Mesodermal cell (in vitro differentiated cells): ENCODE results near the gene PRKAR1B.

Experiments
- H3K27ac ChIP-seq: 2 replicates; pipeline ENCODE4 v1.7.0; 2013; ENCODE audit warnings: mild to moderate bottlenecking, low read depth, low read length, moderate library complexity; ENCODE audit not compliant: severe bottlenecking
- H3K36me3 ChIP-seq: 2 replicates; pipeline ENCODE4 v1.7.1; 2013; ENCODE audit warnings: mild to moderate bottlenecking, low read length, moderate library complexity; ENCODE audit not compliant: control insufficient read depth, insufficient read depth
- H3K4me1 ChIP-seq: one replicate; pipeline ENCODE4 v1.7.1; 2013; ENCODE audit warnings: mild to moderate bottlenecking, low read length; ENCODE audit not compliant: insufficient read depth, control insufficient read depth, poor library complexity, severe bottlenecking
- H3K4me3 ChIP-seq: 2 replicates; pipeline ENCODE4 v1.7.0; 2013; ENCODE audit warnings: low read length, control low read depth, mild to moderate bottlenecking; ENCODE audit not compliant: insufficient read depth, poor library complexity, severe bottlenecking; ENCODE audit errors: extremely low read depth
- H3K9me3 ChIP-seq: 2 replicates; pipeline ENCODE4 v1.7.1; 2013; ENCODE audit warnings: mild to moderate bottlenecking, low read length, moderate library complexity; ENCODE audit not compliant: control insufficient read depth
- WGBS, 2 experiments: methylation state at CpG; one replicate each; pipeline ENCODE4 v1.1.5; 2013; ENCODE audit warnings: missing lambda C conversion rate in 2 of 2; ENCODE audit not compliant: insufficient coverage in 2 of 2; 5-methylcytosine and 5-hydroxymethylcytosine counted together

Gene PRKAR1B

DNA sequence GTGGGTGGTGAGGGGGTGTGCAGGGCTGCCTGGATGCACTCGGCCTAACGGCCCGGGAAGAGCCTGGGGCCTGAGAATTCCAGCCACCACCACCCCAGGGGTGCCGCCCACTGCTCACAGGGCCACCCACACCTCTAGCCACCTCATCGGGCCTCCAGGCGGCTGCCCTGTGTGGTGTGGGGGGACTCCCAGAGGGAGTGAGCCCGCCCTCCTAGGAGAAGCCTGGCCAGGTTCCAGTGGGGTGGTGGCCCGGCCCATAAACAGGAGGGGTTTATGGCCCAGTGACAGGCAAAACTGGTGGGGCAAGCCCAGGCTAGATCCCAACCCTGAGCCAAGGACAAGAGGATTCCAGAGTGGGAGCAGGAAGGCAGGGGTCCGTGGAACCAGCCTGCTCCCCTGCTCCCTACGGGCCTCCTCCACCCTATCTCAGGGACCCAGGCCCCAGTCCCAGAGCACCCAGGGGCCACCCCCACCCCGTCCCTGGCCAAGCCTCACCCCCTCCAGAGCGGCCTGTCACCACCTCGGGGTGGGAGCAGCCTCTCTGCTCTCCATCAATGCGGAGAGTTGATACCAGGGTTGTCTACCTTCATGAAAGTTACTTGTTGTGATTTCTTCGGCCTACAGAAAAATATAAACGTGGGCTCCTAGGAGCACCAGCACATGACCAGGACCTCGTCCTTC lies 187.2 kb downstream of the PRKAR1B start:
- Histone ChIP-seq H3K36me3 (no peaks in the 10 kb centered on the region), H3K4me1 (peaks cover 46% of the 10 kb centered on the region), H3K27ac (peak overlapping the region; percentile 49), H3K4me3 (no peak overlapping the region), H3K9me3 (no peaks in the 10 kb centered on the region)
- 90 to 98% methylated on average over 10 of the region's 17 CpGs for WGBS, 2 experiments

GRCh38 chr7:538764-539685 lies 188.1 kb downstream of the PRKAR1B start:
- 78 to 79% methylated on average over 28 of the region's 37 CpGs for WGBS, 2 experiments
- Histone ChIP-seq H3K4me3 (no peak overlapping the region), H3K27ac (peak overlapping the region; percentile 91), H3K36me3 (no peaks in the 10 kb centered on the region), H3K9me3 (no peaks in the 10 kb centered on the region), H3K4me1 (peaks cover 46% of the 10 kb centered on the region)

DNA sequence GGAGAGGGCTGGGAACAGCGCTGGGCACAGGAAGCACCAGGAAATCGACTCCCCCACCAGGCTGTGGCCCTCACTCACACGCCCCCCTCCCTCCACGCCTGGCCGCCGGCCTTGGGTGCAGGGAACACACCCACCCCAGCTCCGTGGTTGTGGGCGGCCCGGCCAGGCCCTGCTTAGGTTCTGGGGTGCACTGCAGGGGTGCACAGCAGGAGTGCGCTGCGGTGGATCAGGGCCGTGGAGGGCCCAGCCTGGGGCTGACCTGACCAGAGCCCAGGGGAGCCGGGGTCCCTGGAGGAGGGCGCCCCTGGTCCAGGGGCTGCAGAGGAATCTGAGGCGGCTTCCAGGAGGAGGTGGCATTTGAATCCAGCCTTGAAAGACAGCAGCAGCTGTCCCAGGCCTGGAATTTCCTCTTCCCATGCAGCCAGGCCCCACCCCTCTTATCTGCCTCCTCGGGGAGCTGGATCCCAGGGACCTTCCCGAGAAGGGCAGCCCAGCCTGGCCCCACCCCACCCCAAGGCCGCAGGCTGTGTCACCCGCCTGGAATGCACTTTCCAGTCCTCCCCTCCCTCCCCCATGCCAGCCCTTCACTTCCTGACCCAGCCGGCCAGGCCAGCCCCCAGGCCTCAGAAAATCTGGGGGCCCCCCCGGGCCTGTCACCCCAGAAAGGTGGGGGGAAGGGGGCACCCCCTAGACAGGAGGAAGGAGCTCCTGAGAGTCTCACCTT lies 189.0 kb downstream of the PRKAR1B start:
- H3K9me3 ChIP-seq: no peaks in the 10 kb centered on the region
- no peaks in the 10 kb centered on the region for H3K36me3 ChIP-seq
- no peak overlapping the region for H3K4me3 ChIP-seq
- WGBS, 2 experiments: 41 to 45% methylated on average over 15 to 17 of the region's 21 CpGs
- H3K27ac ChIP-seq: peak overlapping the region; percentile 91
- peaks cover 41% of the 10 kb centered on the region for H3K4me1 ChIP-seq

DNA sequence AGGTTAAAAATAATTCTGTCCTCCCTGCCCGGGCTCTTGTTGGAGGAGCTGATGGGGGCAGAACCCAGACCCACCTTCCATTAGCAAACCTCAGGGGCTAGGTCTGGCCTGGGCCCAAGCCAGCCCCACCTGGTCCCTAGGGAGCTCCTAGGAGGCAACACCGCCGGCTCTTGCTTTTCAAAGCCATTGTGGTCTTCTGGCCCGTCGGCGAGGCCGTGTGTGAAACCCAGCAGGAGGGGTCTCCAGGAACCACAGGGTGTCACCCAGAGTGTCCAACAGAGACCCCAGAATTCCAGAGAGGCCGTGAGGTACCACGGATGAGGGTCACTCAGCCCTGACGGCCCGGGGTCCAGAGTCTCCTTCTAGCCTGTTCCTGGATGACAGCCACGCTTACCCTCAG lies 190.8 kb downstream of the PRKAR1B start:
- H3K4me1 ChIP-seq: peaks cover 28% of the 10 kb centered on the region
- H3K9me3 ChIP-seq: no peaks in the 10 kb centered on the region
- WGBS, 2 experiments: 94% methylated on average over 11 of the region's 12 CpGs
- no peak overlapping the region for H3K4me3 ChIP-seq
- H3K36me3 ChIP-seq: no peaks in the 10 kb centered on the region
- no peak overlapping the region for H3K27ac ChIP-seq

DNA sequence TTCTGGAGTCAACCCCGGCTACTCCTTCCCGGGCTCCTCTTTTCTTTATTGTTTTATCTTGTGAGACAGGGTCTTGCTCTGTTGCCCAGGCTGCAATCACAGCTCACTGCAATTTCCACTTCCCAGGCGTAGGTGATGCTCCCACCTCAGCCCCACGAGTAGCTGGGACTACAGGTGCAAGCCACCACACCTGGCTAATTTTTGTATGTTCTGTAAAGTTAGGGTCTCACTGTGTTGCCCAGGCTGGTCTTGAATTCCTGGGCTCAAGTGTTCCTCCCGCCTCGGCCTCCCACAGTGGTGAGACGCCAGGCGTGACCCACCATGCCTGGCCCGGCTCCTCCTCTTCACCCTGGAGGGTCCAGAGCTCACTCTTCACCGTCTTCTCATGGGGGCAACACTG lies 192.1 kb downstream of the PRKAR1B start:
- no peak overlapping the region for H3K4me3 ChIP-seq
- peaks cover 27% of the 10 kb centered on the region for H3K4me1 ChIP-seq
- H3K36me3 ChIP-seq: no peaks in the 10 kb centered on the region
- 96 to 98% methylated on average over 7 to 9 of the region's 10 CpGs for WGBS, 2 experiments
- H3K9me3 ChIP-seq: no peaks in the 10 kb centered on the region
- no peak overlapping the region for H3K27ac ChIP-seq

DNA sequence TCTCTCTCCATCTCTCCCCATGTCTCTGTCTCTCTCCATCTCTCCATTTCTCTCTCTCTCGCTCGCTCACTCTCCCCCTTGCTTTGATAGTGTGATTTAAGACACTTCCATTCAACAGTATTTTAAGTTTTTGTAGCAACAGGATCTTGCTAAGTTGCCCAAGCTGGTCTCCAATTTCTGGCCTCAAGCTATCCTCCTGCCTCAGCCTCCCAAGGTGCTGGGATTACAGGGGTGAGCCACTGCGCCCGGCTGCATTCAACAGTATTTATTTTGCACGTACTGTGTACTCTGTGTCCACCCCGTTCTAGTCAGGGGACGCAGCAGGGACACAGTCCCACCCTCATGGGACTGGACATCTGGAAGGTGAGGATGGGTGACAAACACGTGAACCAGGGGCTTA lies 193.0 kb downstream of the PRKAR1B start:
- Histone ChIP-seq H3K36me3 (no peaks in the 10 kb centered on the region), H3K4me3 (no peak overlapping the region), H3K4me1 (peaks cover 19% of the 10 kb centered on the region), H3K9me3 (no peaks in the 10 kb centered on the region), H3K27ac (no peak overlapping the region)
- WGBS, 2 experiments: 96 to 97% methylated on average over 4 to 8 of the region's 8 CpGs

DNA sequence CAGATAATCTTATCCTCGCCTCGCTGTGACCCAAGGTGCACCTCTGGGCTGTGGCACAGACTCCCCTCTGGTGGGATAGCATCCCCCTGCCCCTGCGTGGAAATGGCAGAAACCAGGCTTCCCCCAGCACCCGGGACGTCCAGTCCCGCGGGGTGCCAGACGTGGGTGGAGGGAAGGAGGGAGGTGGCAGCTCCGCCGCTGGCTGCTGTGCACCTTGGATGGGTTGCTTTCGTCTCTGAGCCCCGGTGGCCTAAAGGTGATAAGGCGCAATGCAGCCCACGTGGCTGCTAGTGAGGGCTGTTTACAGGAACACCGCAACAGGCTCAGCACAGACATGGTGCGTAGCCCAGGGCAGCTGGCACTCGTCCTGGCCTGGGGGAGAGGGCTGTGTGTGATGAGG lies 193.8 kb downstream of the PRKAR1B start:
- Histone ChIP-seq H3K27ac (no peak overlapping the region), H3K4me1 (peaks cover 12% of the 10 kb centered on the region), H3K4me3 (no peak overlapping the region), H3K36me3 (no peaks in the 10 kb centered on the region), H3K9me3 (no peaks in the 10 kb centered on the region)
- WGBS, 2 experiments: 85 to 87% methylated on average over 14 to 16 of the region's 17 CpGs

DNA sequence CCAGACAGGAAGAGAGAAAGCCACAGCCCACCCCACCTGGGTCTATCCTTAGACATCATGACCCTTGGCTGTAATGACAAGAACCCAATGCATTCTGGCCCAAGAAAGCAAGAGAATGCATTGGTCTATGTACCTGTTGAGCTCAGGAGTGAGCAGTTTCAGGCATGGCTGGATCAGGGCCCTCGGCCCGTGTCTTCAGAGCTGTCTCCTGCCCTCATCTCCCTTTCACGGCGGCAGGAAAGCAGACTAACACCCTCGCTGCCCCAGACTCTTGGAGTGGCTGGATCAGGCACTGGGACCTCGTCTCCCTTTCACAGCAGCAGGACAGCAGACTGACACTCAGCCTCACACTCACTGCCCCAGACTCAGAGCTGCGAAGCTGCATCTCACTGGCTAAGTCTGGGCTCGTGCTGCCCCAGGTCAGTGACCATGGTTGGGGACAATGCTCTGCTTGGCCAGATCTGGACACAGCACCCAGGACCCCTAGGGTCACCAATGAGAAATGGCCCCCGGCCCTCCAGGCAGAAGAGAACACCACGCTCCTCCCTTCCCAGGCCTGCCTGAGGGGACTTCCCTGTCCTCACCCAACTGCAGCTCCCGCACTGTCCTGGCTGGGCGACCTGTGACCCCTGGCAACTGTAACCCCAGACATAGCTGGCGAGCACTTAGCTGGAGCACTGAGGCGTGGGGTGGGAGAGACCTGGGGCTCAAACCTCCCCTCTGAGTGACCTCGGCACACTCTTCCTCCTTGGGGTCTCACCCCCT lies 194.5 kb downstream of the PRKAR1B start:
- H3K36me3 ChIP-seq: no peaks in the 10 kb centered on the region
- 92 to 94% methylated on average over 13 to 15 of the region's 15 CpGs for WGBS, 2 experiments
- H3K4me1 ChIP-seq: peaks cover 6% of the 10 kb centered on the region
- no peak overlapping the region for H3K4me3 ChIP-seq
- no peaks in the 10 kb centered on the region for H3K9me3 ChIP-seq
- H3K27ac ChIP-seq: no peak overlapping the region

- 92 to 93% methylated on average over 10 of the region's 10 CpGs for WGBS, 2 experiments
- Histone ChIP-seq H3K4me1 (no peaks in the 10 kb centered on the region), H3K36me3 (no peaks in the 10 kb centered on the region), H3K9me3 (peaks cover 3% of the 10 kb centered on the region), H3K4me3 (no peak overlapping the region), H3K27ac (no peak overlapping the region)
These were observed 195.3 kb downstream of the PRKAR1B start for GRCh38 chr7:531777-532176.

DNA sequence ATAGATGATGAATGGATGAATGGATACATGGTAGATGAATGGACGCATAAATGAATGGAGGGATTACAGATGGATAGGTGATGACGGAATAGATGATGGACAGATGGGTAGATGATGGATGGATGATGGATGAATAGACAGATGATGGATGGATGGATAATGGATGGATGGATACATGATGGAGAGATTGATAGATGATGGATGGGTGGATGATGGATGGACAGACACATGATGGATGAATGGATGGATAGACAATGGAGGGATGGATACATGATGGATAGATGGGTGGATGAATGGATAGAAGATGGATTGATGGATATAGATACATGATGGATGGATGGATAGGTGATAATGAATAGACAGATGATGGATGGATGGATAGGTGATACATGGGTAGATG lies 198.6 kb downstream of the PRKAR1B start:
- Histone ChIP-seq H3K4me3 (no peak overlapping the region), H3K4me1 (peaks cover 7% of the 10 kb centered on the region), H3K27ac (no peak overlapping the region), H3K9me3 (peaks cover 3% of the 10 kb centered on the region), H3K36me3 (no peaks in the 10 kb centered on the region)
- WGBS, 2 experiments: 88 to 95% methylated on average over 2 of the region's 2 CpGs
